ENCODE measurements around the gene EXTL1. TPM values are rescaled to one million over a fixed set of nuclear protein-coding genes. Genes with fewer than 3 reads are reported as not detected.

The EXTL1 gene
- total RNA-seq, 1 donor from 2014 or later = 26.4 TPM

DNA sequence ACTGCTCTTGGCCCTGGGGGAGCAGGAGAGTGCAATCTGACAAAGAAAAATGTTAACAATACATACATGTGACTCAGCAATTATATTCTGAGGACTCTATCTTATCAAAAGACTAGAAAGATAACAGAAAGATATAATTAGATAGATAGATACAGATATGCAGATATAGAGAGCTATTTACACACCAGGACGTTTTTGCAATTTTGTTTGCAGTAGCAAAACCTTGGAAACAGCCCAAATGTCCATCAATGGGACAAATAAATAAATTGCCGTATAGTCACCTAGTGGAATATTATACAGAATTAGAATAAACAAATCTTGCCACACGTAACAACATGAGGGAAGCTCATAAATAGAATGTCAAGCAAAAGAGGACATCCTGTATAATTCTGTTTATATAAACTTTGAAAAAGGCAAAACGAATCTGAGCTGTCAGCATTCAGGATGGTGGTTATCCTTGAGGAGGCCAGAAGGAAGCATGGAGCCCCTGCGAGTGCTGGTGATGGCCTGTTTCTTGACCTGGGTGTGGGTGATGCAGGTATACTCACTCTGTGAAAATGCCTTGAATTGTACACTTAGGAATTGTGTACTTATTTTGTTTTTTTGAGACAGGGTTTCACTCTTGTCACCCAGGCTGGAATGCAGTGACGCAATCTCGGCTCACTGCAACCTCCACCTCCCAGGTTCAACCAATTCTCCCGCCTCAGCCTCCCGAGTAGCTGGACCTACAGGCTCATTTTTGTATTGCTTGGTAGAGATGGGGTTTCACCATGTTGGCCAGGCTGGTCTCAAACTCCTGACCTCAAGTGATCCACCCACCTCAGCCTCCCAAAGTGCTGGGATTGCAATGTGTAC is 58.6 kb downstream of the EXTL1 start:
- no peak overlapping the region for H3K4me3 ChIP-seq (ENCODE audit: insufficient read depth, low read depth, low read length)
- H4K20me1 ChIP-seq (ENCODE audit: insufficient read depth, low read length) = no peaks in the 10 kb centered on the region
- DNase-seq (ENCODE audit: low read depth) (no peak), FAIRE-seq (no peak)
- H3K4me1 ChIP-seq (ENCODE audit: insufficient read depth, low read length) = no peaks in the 10 kb centered on the region
- Mint-ChIP-seq H3K36me3 (ENCODE audit: low read depth, unreplicated experiment) (no peaks in the 10 kb centered on the region), H3K9me3 (ENCODE audit: unreplicated experiment) (no peaks in the 10 kb centered on the region), H3K4me3 (ENCODE audit: unreplicated experiment) (no peak overlapping the region), H3K27me3 (ENCODE audit: low read depth, unreplicated experiment) (peaks cover 39% of the 10 kb centered on the region), H3K4me1 (ENCODE audit: low read depth, unreplicated experiment) (no peaks in the 10 kb centered on the region), H3K27ac (ENCODE audit: unreplicated experiment) (peak overlapping the region; percentile 62)
- H3K79me2 ChIP-seq (ENCODE audit: insufficient read depth, low read length) = no peaks in the 10 kb centered on the region
- TF ChIP-seq, protein P1, sequence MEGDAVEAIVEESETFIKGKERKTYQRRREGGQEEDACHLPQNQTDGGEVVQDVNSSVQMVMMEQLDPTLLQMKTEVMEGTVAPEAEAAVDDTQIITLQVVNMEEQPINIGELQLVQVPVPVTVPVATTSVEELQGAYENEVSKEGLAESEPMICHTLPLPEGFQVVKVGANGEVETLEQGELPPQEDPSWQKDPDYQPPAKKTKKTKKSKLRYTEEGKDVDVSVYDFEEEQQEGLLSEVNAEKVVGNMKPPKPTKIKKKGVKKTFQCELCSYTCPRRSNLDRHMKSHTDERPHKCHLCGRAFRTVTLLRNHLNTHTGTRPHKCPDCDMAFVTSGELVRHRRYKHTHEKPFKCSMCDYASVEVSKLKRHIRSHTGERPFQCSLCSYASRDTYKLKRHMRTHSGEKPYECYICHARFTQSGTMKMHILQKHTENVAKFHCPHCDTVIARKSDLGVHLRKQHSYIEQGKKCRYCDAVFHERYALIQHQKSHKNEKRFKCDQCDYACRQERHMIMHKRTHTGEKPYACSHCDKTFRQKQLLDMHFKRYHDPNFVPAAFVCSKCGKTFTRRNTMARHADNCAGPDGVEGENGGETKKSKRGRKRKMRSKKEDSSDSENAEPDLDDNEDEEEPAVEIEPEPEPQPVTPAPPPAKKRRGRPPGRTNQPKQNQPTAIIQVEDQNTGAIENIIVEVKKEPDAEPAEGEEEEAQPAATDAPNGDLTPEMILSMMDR (IDR thresholded peaks at IDR 0.05; ENCODE audit: insufficient read depth, low read depth, low read length) = no peak
- no peak for TF ChIP-seq EZH2 (IDR thresholded peaks at IDR 0.05; ENCODE audit: insufficient read depth, low read length)
- H3K27ac ChIP-seq (ENCODE audit: low read depth, low read length) = no peak overlapping the region
- no peaks in the 10 kb centered on the region for H3K36me3 ChIP-seq (ENCODE audit: insufficient read depth, low read length)
- H3K9ac ChIP-seq (ENCODE audit: low read length) = no peak overlapping the region
- no peak overlapping the region for H2AFZ ChIP-seq (ENCODE audit: low read depth, low read length)
- H3K4me2 ChIP-seq (ENCODE audit: low read length) = no peak overlapping the region
- H3K9me3 ChIP-seq (ENCODE audit: insufficient read depth, low read depth, low read length) = no peaks in the 10 kb centered on the region
- H3K27me3 ChIP-seq (ENCODE audit: insufficient read depth, low read length) = peaks cover 19% of the 10 kb centered on the region

DNA sequence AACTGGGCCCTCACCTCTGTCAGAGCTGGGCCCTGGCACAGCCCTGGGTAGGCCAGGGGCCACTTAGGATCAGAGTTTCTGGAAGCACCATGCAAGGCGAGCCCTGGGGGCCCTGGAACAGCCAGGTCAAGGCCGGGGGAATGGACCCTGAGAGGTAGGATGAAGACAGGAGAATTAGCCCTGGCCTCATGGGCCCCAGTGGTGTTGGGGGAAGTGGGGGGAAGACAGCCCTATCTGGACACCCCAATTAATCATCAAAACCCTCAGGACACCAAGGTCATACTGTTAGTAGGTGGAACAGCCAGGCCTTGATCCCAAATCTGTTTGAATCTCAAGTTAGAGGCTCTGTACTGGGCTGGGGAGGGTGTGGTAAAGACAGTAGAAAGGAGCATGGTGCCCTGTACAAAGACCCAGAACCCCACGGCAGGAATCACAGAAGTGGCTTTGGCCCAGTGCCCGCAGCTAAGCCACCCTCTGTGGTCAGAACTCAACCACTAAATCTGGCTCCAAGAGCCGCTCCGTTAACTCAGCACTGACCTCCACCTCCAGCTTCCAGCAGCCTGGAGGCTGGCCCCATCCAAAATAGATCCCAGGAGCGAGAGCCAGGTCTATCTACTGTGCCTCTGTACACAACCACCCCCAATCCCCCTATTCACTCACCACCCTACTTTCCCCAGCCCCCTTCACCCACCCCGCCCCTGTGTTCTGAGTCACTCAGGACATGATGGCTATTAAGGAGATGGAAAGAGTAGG is 59.9 kb downstream of the EXTL1 start:
- Histone ChIP-seq H3K79me2 (ENCODE audit: insufficient read depth, low read length) (no peaks in the 10 kb centered on the region), H3K9me3 (ENCODE audit: insufficient read depth, low read depth, low read length) (no peaks in the 10 kb centered on the region), H4K20me1 (ENCODE audit: insufficient read depth, low read length) (no peaks in the 10 kb centered on the region), H3K4me2 (ENCODE audit: low read length) (no peak overlapping the region), H3K27ac (ENCODE audit: low read depth, low read length) (no peak overlapping the region), H2AFZ (ENCODE audit: low read depth, low read length) (no peak overlapping the region), H3K36me3 (ENCODE audit: insufficient read depth, low read length) (no peaks in the 10 kb centered on the region), H3K9ac (ENCODE audit: low read length) (no peak overlapping the region), H3K4me1 (ENCODE audit: insufficient read depth, low read length) (no peaks in the 10 kb centered on the region), H3K27me3 (ENCODE audit: insufficient read depth, low read length) (peaks cover 24% of the 10 kb centered on the region), H3K4me3 (ENCODE audit: insufficient read depth, low read depth, low read length) (no peak overlapping the region)
- Mint-ChIP-seq H3K9me3 (ENCODE audit: unreplicated experiment) (no peaks in the 10 kb centered on the region), H3K27me3 (ENCODE audit: low read depth, unreplicated experiment) (peaks cover 33% of the 10 kb centered on the region), H3K36me3 (ENCODE audit: low read depth, unreplicated experiment) (no peaks in the 10 kb centered on the region), H3K4me1 (ENCODE audit: low read depth, unreplicated experiment) (no peaks in the 10 kb centered on the region), H3K4me3 (ENCODE audit: unreplicated experiment) (no peak overlapping the region), H3K27ac (ENCODE audit: unreplicated experiment) (no peak overlapping the region)
- FAIRE-seq (no peak), DNase-seq (ENCODE audit: low read depth) (no peak)
- TF ChIP-seq EZH2 (IDR thresholded peaks at IDR 0.05; ENCODE audit: insufficient read depth, low read length) = no peak
- TF ChIP-seq, protein P1 (IDR thresholded peaks at IDR 0.05; ENCODE audit: insufficient read depth, low read depth, low read length) = no peak
